H1 (cell line): ENCODE data around the gene PAN2. TPM values are rescaled to one million over a fixed set of nuclear protein-coding genes. Genes with fewer than 3 reads are reported as not detected.

ENCODE experiments used
- SP1 ChIP-seq: IDR thresholded peaks from 2 replicates; pipeline ENCODE4 v1.6.1; 2011; ENCODE audit warnings: low read depth, low read length
- polyA plus RNA-seq, 7 experiments: library from polyadenylated mRNA; depleted of rRNA in 3 of 7; stranded (reverse) in 5 of 7; unstranded in 2 of 7; fragments of >200 nt in 5 of 7; fragments of 200-250 nt in 2 of 7; gene quantifications; 1 replicate in 5 of 7; 2 replicates in 1 of 7; 4 replicates in 1 of 7; pipeline versions ENCODE4 v1.2.1 to v1.2.3, GENCODE V29; 2011 to 2013; ENCODE audit warnings: missing spikeins in 2 of 7, mixed read lengths in 2 of 7
- total RNA-seq: library from RNA; stranded (reverse); fragmentation: NEBNext Ultra II Directional; extraction: Animal tissue kit (Norgen Biotek cat#: 25700); gene quantifications from 2 replicates; pipeline ENCODE4 v1.2.1, GENCODE V29; 2021

Gene PAN2
- total and polyA plus RNA-seq, 2 of the 8 experiments (the other 6 are each of a cell fraction or from before 2014, with no cell fraction given), result 29.6 to 36.7 TPM

DNA sequence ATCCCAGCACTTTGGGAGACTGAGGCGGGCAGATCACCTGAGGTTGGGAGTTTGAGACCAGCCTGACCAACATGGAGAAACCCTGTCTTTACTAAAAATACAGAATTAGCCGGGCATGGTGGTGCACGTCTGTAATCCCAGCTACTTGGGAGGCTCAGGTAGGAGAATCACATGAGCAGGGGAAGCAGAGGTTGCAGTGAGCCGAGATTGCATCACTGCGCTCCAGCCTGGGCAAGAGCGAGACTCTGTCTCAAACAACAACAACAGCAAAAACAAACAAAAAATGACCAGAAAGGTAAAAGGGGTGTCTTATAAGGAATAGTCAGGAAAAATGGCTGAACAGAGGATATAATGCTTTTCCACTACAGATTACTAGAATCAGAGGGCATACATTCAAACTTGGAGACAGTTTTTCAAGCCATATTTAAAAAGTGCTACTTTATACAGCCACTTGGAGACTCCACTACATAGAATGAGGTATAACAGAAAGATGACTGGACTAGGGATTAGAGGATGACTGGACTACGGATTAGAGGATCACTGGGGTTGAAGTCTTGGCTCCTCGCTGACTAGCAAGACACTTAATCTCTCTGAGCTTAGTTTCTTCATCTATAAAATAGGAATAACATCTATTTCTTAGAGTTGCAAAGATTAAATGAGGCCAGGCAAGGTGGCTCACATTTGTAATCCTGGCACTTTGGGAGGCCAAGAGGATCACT lies 28.8 kb downstream of the PAN2 start (continued):
- no peak for TF ChIP-seq SP1
